ENCODE data around the gene ETFA. TPM values are rescaled to one million over a fixed set of nuclear protein-coding genes. Genes with fewer than 3 reads are reported as not detected.

The ETFA gene
- polyA plus RNA-seq, 2 of the 4 experiments (the other 2 are of a cell fraction) = 243 to 412 TPM

DNA sequence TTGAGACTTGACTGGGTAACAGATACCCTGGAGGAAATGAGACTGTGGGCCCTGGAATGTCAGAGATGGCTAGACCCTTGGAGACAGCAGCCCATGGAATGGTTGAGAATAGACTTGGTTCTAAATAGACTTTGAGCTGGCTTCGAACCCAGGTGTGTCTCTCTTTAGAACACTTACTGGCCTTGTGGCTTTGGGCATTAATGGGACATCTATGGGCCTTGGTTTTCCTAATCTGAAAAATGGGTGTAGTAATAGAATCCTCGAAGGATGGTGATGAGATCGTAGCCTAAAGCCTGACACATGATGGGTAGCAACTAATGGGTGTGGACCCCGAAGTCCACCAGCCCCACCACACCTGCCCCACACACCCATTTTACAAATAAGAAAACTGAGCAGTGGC, 132.2 kb downstream of the ETFA start:
- Histone ChIP-seq H3K4me2 (no peak overlapping the region), H3K9me3 (no peaks in the 10 kb centered on the region), H3K4me1 (peaks cover 11% of the 10 kb centered on the region; the same call in 2 of the 3 replicates), H3K4me3 (no peak overlapping the region), H3K27ac (peak overlapping the region in 1 of 2 experiments; percentile 67; a peak in 1 of 6 replicates)
- DNase-seq (ENCODE audit: low read depth in 1 of 2, low spot score in 1 of 2) (no peak), FAIRE-seq (no peak), ATAC-seq (no peak)
- TF ChIP-seq HOXA7 (CRISPR knock-in tag; IDR thresholded peaks at IDR 0.05) (no peak), TFCP2L1 (CRISPR knock-in tag; IDR thresholded peaks at IDR 0.05) (no peak), ZC3H11A (IDR thresholded peaks at IDR 0.05) (no peak), NR3C1 (IDR thresholded peaks at IDR 0.05) (no peak), RCOR1 (IDR thresholded peaks at IDR 0.05; ENCODE audit: low read depth, low read length) (no peak), RARB (CRISPR knock-in tag; IDR thresholded peaks at IDR 0.05) (no peak), ZSCAN20 (CRISPR knock-in tag; IDR thresholded peaks at IDR 0.05) (no peak), EP300 (IDR thresholded peaks at IDR 0.05) (no peak), CBX8 (IDR thresholded peaks at IDR 0.05) (no peak), KDM5A (IDR thresholded peaks at IDR 0.05) (no peak)
- TF ChIP-seq, protein P1, sequence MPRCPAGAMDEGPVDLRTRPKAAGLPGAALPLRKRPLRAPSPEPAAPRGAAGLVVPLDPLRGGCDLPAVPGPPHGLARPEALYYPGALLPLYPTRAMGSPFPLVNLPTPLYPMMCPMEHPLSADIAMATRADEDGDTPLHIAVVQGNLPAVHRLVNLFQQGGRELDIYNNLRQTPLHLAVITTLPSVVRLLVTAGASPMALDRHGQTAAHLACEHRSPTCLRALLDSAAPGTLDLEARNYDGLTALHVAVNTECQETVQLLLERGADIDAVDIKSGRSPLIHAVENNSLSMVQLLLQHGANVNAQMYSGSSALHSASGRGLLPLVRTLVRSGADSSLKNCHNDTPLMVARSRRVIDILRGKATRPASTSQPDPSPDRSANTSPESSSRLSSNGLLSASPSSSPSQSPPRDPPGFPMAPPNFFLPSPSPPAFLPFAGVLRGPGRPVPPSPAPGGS (IDR thresholded peaks at IDR 0.05) = no peak
- TF ChIP-seq, protein P2, sequence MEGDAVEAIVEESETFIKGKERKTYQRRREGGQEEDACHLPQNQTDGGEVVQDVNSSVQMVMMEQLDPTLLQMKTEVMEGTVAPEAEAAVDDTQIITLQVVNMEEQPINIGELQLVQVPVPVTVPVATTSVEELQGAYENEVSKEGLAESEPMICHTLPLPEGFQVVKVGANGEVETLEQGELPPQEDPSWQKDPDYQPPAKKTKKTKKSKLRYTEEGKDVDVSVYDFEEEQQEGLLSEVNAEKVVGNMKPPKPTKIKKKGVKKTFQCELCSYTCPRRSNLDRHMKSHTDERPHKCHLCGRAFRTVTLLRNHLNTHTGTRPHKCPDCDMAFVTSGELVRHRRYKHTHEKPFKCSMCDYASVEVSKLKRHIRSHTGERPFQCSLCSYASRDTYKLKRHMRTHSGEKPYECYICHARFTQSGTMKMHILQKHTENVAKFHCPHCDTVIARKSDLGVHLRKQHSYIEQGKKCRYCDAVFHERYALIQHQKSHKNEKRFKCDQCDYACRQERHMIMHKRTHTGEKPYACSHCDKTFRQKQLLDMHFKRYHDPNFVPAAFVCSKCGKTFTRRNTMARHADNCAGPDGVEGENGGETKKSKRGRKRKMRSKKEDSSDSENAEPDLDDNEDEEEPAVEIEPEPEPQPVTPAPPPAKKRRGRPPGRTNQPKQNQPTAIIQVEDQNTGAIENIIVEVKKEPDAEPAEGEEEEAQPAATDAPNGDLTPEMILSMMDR (IDR thresholded peaks at IDR 0.05) = no peak
- TF ChIP-seq, protein P3, sequence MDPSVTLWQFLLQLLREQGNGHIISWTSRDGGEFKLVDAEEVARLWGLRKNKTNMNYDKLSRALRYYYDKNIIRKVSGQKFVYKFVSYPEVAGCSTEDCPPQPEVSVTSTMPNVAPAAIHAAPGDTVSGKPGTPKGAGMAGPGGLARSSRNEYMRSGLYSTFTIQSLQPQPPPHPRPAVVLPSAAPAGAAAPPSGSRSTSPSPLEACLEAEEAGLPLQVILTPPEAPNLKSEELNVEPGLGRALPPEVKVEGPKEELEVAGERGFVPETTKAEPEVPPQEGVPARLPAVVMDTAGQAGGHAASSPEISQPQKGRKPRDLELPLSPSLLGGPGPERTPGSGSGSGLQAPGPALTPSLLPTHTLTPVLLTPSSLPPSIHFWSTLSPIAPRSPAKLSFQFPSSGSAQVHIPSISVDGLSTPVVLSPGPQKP (IDR thresholded peaks at IDR 0.05; ENCODE audit: low read depth, low read length) = no peak
- ChIA-PET CTCF (interaction anchor here (0.9 to 3.0 kb wide), 5 partner anchors 10 to 31 kb away, joined by 3 to 11 read pairs (median 6); no protein-coding TSS in a partner anchor), POLR2A (no interaction called here)
- WGBS (ENCODE audit: missing lambda C conversion rate) = 45% methylated on average over 4 of the region's 4 CpGs

GRCh38 chr15:76178296-76179000, 132.8 kb downstream of the ETFA start:
- Histone ChIP-seq H3K27ac (peak overlapping the region; percentile 47 to 67; a peak in 5 of 6 replicates), H3K9me3 (no peaks in the 10 kb centered on the region), H3K4me3 (no peak overlapping the region), H3K4me2 (peak overlapping the region; percentile 38; the same call in 1 of the 3 replicates), H3K4me1 (peaks cover 11% of the 10 kb centered on the region; the same call in 2 of the 3 replicates)
- FAIRE-seq (no peak), DNase-seq (ENCODE audit: low read depth in 1 of 2, low spot score in 1 of 2) (no peak), ATAC-seq (no peak)
- ChIA-PET POLR2A (no interaction called here), CTCF (interaction anchor here (1.2 to 5.5 kb wide), 7 partner anchors 8 to 30 kb away, joined by 3 to 34 read pairs (median 7); no protein-coding TSS in a partner anchor)
- TF ChIP-seq, protein P4, sequence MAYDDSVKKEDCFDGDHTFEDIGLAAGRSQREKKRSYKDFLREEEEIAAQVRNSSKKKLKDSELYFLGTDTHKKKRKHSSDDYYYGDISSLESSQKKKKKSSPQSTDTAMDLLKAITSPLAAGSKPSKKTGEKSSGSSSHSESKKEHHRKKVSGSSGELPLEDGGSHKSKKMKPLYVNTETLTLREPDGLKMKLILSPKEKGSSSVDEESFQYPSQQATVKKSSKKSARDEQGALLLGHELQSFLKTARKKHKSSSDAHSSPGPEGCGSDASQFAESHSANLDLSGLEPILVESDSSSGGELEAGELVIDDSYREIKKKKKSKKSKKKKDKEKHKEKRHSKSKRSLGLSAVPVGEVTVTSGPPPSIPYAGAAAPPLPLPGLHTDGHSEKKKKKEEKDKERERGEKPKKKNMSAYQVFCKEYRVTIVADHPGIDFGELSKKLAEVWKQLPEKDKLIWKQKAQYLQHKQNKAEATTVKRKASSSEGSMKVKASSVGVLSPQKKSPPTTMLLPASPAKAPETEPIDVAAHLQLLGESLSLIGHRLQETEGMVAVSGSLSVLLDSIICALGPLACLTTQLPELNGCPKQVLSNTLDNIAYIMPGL (CRISPR knock-in tag; IDR thresholded peaks at IDR 0.05; ENCODE audit: borderline replicate concordance) = no peak
- no peak for TF ChIP-seq ATOH8 (CRISPR knock-in tag; IDR thresholded peaks at IDR 0.05; ENCODE audit: low read depth)
- TF ChIP-seq, protein P5, sequence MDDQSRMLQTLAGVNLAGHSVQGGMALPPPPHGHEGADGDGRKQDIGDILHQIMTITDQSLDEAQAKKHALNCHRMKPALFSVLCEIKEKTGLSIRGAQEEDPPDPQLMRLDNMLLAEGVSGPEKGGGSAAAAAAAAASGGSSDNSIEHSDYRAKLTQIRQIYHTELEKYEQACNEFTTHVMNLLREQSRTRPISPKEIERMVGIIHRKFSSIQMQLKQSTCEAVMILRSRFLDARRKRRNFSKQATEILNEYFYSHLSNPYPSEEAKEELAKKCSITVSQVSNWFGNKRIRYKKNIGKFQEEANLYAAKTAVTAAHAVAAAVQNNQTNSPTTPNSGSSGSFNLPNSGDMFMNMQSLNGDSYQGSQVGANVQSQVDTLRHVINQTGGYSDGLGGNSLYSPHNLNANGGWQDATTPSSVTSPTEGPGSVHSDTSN (IDR thresholded peaks at IDR 0.05) = no peak
- no peak for TF ChIP-seq NFE2L2 (conservative IDR thresholded peaks at IDR 0.05; ENCODE audit: low read length)
- TF ChIP-seq NR3C1 (IDR thresholded peaks at IDR 0.05) = no peak
- TF ChIP-seq POLR2A (IDR thresholded peaks at IDR 0.05; ENCODE audit: low read length) = no peak
- no peak for TF ChIP-seq BHLHE40 (IDR thresholded peaks at IDR 0.05; ENCODE audit: low read depth, low read length)
- no peak for TF ChIP-seq SREBF2 (IDR thresholded peaks at IDR 0.05)
- TF ChIP-seq TFCP2L1 (CRISPR knock-in tag; IDR thresholded peaks at IDR 0.05) = no peak
- no peak for TF ChIP-seq HOXA7 (CRISPR knock-in tag; IDR thresholded peaks at IDR 0.05)
- TF ChIP-seq, protein P6, sequence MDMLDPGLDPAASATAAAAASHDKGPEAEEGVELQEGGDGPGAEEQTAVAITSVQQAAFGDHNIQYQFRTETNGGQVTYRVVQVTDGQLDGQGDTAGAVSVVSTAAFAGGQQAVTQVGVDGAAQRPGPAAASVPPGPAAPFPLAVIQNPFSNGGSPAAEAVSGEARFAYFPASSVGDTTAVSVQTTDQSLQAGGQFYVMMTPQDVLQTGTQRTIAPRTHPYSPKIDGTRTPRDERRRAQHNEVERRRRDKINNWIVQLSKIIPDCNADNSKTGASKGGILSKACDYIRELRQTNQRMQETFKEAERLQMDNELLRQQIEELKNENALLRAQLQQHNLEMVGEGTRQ (IDR thresholded peaks at IDR 0.05) = no peak
- TF ChIP-seq HEYL (CRISPR knock-in tag; IDR thresholded peaks at IDR 0.05) = no peak
- TF ChIP-seq EHF (CRISPR knock-in tag; IDR thresholded peaks at IDR 0.05) = no peak
- no peak for TF ChIP-seq CHD4 (IDR thresholded peaks at IDR 0.05; ENCODE audit: borderline replicate concordance)
- no peak for TF ChIP-seq SMC3 (IDR thresholded peaks at IDR 0.05)
- TF ChIP-seq ZSCAN20 (CRISPR knock-in tag; IDR thresholded peaks at IDR 0.05) = no peak
- no peak for TF ChIP-seq MAZ (IDR thresholded peaks at IDR 0.05; ENCODE audit: borderline replicate concordance, low read depth, low read length)
- no peak for TF ChIP-seq CEBPB (IDR thresholded peaks at IDR 0.05)
- TF ChIP-seq TP53 (CRISPR knock-in tag; IDR thresholded peaks at IDR 0.05) = no peak
- no peak for TF ChIP-seq RAD21 (conservative IDR thresholded peaks at IDR 0.05 in 1 of 2, IDR thresholded peaks at IDR 0.05 in 1 of 2)
- 66% methylated on average over 21 of the region's 21 CpGs for WGBS (ENCODE audit: missing lambda C conversion rate)

Data from A549 (cell line).